PC-9 (cell line): Measurements from ENCODE around the gene CNTN4.

ENCODE experiments used
- EZH2 ChIP-seq: fragments of 200-600 bp; sonication (generic); IDR thresholded peaks from 2 replicates; pipeline ENCODE4 v1.8.0; 2017; ENCODE audit warnings: antibody characterized with exemption, low read depth
- TF ChIP-seq, protein P1 (sequence below): fragments of 200-600 bp; sonication (generic); conservative IDR thresholded peaks from 2 replicates; pipeline ENCODE4 v1.6.1; 2017; ENCODE audit warnings: mixed run types, antibody characterized with exemption, mild to moderate bottlenecking, moderate library complexity

DNA sequence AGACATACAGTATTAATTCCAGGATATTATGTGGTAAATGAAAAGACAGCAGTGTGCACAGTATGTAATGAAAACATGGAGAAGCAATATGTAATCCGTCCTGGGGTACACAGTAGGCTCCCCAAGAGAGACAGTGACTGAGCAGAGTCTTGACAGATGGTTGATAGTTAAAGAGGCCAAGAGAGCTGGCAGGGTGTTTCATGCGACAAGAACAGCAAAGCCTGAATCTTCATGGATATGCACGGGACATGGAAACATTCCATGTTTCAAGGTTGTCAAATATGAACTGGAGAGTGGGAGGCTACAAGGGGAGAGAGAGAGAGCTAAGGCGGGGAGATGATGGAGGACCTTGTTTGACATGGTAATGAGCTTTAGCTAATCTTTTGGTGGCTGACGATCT lies 673.1 kb downstream of the CNTN4 start:
- TF ChIP-seq, protein P1, sequence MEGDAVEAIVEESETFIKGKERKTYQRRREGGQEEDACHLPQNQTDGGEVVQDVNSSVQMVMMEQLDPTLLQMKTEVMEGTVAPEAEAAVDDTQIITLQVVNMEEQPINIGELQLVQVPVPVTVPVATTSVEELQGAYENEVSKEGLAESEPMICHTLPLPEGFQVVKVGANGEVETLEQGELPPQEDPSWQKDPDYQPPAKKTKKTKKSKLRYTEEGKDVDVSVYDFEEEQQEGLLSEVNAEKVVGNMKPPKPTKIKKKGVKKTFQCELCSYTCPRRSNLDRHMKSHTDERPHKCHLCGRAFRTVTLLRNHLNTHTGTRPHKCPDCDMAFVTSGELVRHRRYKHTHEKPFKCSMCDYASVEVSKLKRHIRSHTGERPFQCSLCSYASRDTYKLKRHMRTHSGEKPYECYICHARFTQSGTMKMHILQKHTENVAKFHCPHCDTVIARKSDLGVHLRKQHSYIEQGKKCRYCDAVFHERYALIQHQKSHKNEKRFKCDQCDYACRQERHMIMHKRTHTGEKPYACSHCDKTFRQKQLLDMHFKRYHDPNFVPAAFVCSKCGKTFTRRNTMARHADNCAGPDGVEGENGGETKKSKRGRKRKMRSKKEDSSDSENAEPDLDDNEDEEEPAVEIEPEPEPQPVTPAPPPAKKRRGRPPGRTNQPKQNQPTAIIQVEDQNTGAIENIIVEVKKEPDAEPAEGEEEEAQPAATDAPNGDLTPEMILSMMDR: no peak
- no peak for TF ChIP-seq EZH2
